HCT116 (cell line): Measurements from ENCODE around the gene DUSP16.

Experiments used
- CEBPB ChIP-seq: IDR thresholded peaks from 2 replicates; pipeline ENCODE4 v1.6.1; 2012; ENCODE audit warnings: low read depth
- CTCF ChIP-seq, 3 experiments: fragments of 200-600 bp in 1 of 3; sonication (generic) in 1 of 3; IDR thresholded peaks in 2 of 3; conservative IDR thresholded peaks in 1 of 3; 2 replicates each; pipeline ENCODE4 v1.5.1; 2012 to 2017; ENCODE audit warnings: low read depth in 2 of 3, low read length in 2 of 3, antibody characterized with exemption in 1 of 3, borderline replicate concordance in 1 of 3, control low read depth in 1 of 3, mild to moderate bottlenecking in 1 of 3, mixed read lengths in 1 of 3, mixed run types in 1 of 3, moderate library complexity in 1 of 3; ENCODE audit not compliant: insufficient read depth in 1 of 3
- EZH2phosphoT487 ChIP-seq: fragments of 200-600 bp; IDR thresholded peaks from 2 replicates; pipeline ENCODE4 v1.6.1; 2018; ENCODE audit warnings: antibody characterized with exemption, borderline replicate concordance
- POLR2A ChIP-seq: IDR thresholded peaks from 2 replicates; pipeline ENCODE4 v1.7.0; 2011; ENCODE audit warnings: borderline replicate concordance; ENCODE audit not compliant: insufficient read depth, insufficient read length; ENCODE audit errors: extremely low read depth
- SIN3A ChIP-seq: IDR thresholded peaks from 2 replicates; pipeline ENCODE4 v1.6.1; 2012; ENCODE audit warnings: low read depth
- SP1 ChIP-seq: IDR thresholded peaks from 2 replicates; pipeline ENCODE4 v1.6.1; 2012; ENCODE audit warnings: low read depth
- SRF ChIP-seq: IDR thresholded peaks from 2 replicates; pipeline ENCODE4 v1.6.1; 2012; ENCODE audit warnings: low read depth
- TCF7L2 ChIP-seq: IDR thresholded peaks from 2 replicates; pipeline ENCODE4 v1.7.0; 2011; ENCODE audit warnings: borderline replicate concordance, inconsistent platforms; ENCODE audit not compliant: insufficient read depth, insufficient read length; ENCODE audit errors: extremely low read depth

GRCh38 chr12:12425616-12426015 lies 137.0 kb downstream of the DUSP16 start:
- no peak for TF ChIP-seq SIN3A
- no peak for TF ChIP-seq CTCF (IDR thresholded peaks at IDR 0.05 in 2 of 3, conservative IDR thresholded peaks at IDR 0.05 in 1 of 3; ENCODE audit: borderline replicate concordance in 1 of 3, insufficient read depth in 1 of 3, low read depth in 2 of 3, low read length in 2 of 3)
- TF ChIP-seq CEBPB, result no peak
- no peak for TF ChIP-seq SRF
- no peak for TF ChIP-seq SP1
- TF ChIP-seq TCF7L2, result no peak
- TF ChIP-seq POLR2A, result no peak
- no peak for TF ChIP-seq EZH2phosphoT487
